ENCODE results near the gene DVL3.

DNA sequence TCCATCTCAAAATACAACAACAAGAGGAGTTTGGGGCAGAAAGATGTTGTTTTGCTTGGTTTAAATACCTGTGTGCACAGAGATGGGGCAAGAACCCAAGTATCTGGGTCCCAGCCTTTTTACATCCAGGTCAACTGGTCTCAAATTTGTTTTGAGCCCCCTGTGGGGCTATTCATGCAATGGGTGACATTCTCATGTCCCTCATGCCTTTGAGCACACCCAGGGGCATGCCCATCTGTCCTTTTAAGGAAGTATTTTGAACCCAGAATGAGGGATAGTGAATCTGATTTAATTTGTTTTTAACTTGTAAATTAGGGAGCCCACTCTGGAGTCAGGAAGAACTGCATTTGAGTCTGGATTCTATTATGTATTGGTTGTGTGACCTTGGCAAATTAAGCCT lies 45.6 kb downstream of the DVL3 start:
- TF ChIP-seq, protein P1, sequence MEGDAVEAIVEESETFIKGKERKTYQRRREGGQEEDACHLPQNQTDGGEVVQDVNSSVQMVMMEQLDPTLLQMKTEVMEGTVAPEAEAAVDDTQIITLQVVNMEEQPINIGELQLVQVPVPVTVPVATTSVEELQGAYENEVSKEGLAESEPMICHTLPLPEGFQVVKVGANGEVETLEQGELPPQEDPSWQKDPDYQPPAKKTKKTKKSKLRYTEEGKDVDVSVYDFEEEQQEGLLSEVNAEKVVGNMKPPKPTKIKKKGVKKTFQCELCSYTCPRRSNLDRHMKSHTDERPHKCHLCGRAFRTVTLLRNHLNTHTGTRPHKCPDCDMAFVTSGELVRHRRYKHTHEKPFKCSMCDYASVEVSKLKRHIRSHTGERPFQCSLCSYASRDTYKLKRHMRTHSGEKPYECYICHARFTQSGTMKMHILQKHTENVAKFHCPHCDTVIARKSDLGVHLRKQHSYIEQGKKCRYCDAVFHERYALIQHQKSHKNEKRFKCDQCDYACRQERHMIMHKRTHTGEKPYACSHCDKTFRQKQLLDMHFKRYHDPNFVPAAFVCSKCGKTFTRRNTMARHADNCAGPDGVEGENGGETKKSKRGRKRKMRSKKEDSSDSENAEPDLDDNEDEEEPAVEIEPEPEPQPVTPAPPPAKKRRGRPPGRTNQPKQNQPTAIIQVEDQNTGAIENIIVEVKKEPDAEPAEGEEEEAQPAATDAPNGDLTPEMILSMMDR (IDR thresholded peaks at IDR 0.05), result no peak
- no peak for TF ChIP-seq POLR2A (IDR thresholded peaks at IDR 0.05)

Data from heart left ventricle (tissue), 13 donors.